ENCODE measurements around the gene PALLD. TPM values are rescaled to one million over a fixed set of nuclear protein-coding genes. Genes with fewer than 3 reads are reported as not detected.
A peak's percentile ranks its signal among the peaks of the same experiment; 100 is the strongest.

Gene PALLD
- total RNA-seq, 1 donor from 2014 or later = 69.2 TPM

DNA sequence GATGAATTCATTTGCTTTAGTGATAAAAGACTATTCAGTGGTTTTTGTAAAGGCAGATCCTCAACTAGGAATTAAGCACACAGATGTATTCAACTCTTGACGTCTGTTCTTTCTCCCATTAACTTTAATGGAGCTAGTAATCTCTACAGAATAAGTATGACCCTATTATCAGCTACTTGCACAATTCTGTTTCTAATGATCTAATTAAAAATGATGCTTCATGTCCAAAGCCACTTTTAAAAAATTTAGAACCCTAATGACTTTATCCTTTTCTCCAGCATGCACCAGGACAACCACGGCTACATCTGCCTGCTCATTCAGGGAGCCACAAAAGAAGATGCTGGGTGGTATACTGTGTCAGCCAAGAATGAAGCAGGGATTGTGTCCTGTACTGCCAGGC lies 427.8 kb downstream of the PALLD start:
- H3K4me3 ChIP-seq (ENCODE audit: low read depth, low read length) = no peak overlapping the region
- DNase-seq (ENCODE audit: low read depth) (no peak), FAIRE-seq (no peak)
- TF ChIP-seq CTCF (IDR thresholded peaks at IDR 0.05; ENCODE audit: insufficient read depth, low read length, severe bottlenecking) = no peak
- H3K27me3 ChIP-seq (ENCODE audit: control insufficient read depth, insufficient read depth, low read length) = no peaks in the 10 kb centered on the region
- H3K36me3 ChIP-seq (ENCODE audit: control insufficient read depth, insufficient read depth, low read length) = peaks cover 21% of the 10 kb centered on the region

DNA sequence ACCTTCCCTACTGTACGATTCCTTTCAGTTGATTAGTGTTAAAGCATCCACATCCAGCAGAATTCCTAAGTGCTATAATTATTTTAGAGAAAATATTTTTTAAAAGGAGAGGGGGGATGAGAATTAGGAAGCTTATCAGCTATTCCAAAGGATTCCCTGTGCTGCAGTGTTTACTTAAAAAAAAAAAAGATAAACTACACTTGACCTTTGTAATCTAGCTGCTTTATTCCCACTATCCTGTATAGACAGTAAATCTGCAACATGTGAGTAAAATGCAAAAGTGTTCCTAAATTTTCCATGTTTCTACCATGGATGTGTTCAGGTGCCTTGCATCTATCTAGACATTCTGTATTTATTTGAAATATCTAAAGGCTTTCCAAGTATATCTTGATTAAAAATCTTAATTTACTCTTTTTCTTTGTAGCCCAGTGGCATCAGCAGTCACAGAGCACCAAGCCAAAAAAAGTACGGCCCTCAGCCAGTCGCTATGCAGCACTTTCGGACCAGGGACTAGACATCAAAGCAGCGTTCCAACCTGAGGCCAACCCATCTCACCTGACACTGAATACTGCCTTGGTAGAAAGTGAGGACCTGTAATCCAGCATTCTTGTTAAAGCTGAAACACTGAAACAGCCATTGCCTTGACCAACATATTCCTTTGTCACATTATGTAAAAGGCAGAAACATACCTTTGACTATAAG lies 429.1 kb downstream of the PALLD start:
- Histone ChIP-seq H3K27me3 (ENCODE audit: control insufficient read depth, insufficient read depth, low read length) (no peaks in the 10 kb centered on the region), H3K36me3 (ENCODE audit: control insufficient read depth, insufficient read depth, low read length) (peaks cover 18% of the 10 kb centered on the region), H3K4me3 (ENCODE audit: low read depth, low read length) (no peak overlapping the region)
- DNase-seq (ENCODE audit: low read depth) (no peak), FAIRE-seq (no peak)
- TF ChIP-seq CTCF (IDR thresholded peaks at IDR 0.05; ENCODE audit: insufficient read depth, low read length, severe bottlenecking) = no peak

GRCh38 chr4:168928346-168928745 lies 431.5 kb downstream of the PALLD start:
- H3K36me3 ChIP-seq (ENCODE audit: control insufficient read depth, insufficient read depth, low read length) = peaks cover 12% of the 10 kb centered on the region
- peak; percentile 49 for DNase-seq (ENCODE audit: low read depth)
- no peak overlapping the region for H3K4me3 ChIP-seq (ENCODE audit: low read depth, low read length)
- peak; percentile 52 for FAIRE-seq
- TF ChIP-seq CTCF (IDR thresholded peaks at IDR 0.05; ENCODE audit: insufficient read depth, low read length, severe bottlenecking) = no peak
- no peaks in the 10 kb centered on the region for H3K27me3 ChIP-seq (ENCODE audit: control insufficient read depth, insufficient read depth, low read length)

- Histone ChIP-seq H3K4me3 (ENCODE audit: low read depth, low read length) (no peak overlapping the region), H3K36me3 (ENCODE audit: control insufficient read depth, insufficient read depth, low read length) (peaks cover 12% of the 10 kb centered on the region), H3K27me3 (ENCODE audit: control insufficient read depth, insufficient read depth, low read length) (no peaks in the 10 kb centered on the region)
- DNase-seq (ENCODE audit: low read depth) = no peak
- no peak for TF ChIP-seq CTCF (IDR thresholded peaks at IDR 0.05; ENCODE audit: insufficient read depth, low read length, severe bottlenecking)
- no peak for FAIRE-seq
These were observed 432.0 kb downstream of the PALLD start for GRCh38 chr4:168928875-168929274.

DNA sequence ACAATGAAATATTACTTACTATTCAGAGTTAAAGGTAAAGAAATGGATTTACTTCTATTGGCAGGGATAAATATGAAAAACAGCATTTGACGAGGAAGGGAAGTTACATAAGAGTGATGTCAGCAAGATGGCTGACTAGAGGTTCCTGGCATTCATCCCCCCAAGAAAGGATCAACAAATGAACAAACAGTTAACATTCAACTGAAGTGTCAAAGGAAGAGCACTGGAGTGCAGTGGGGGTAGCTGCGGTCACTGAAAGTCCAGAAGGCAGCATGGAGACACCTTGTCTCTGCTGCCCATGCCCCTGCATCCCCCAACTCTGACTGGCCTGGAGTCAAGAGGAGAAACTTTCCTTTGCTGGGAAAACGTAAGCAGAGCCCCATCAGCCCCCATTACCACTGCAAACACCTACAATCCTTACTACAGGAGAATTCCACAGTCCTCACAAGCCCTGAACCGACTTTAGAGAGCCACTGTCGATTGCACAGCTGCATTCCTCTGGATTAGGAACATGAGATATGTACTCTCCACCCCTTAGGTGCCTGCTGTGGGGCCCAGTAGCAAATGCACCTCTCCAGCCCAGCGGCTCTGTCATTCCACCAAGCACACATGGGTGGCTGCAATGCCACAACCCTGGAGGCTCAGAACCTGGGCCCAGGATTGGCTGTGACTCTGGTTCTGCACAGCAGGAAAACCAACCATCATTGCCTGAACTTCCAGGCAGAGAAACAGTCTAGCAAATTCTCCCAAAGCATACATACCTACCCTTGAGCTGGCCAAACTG lies 433.8 kb downstream of the PALLD start:
- no peak for FAIRE-seq
- Histone ChIP-seq H3K27me3 (ENCODE audit: control insufficient read depth, insufficient read depth, low read length) (no peaks in the 10 kb centered on the region), H3K4me3 (ENCODE audit: low read depth, low read length) (no peak overlapping the region), H3K36me3 (ENCODE audit: control insufficient read depth, insufficient read depth, low read length) (peaks cover 8% of the 10 kb centered on the region)
- no peak for TF ChIP-seq CTCF (IDR thresholded peaks at IDR 0.05; ENCODE audit: insufficient read depth, low read length, severe bottlenecking)
- DNase-seq (ENCODE audit: low read depth) = no peak
